Activated T-cell treated with anti-CD3 and anti-CD28 coated beads, Interleukin-2, amount 50 U/mL, for 4 hours (primary cell): ENCODE data around the gene DNM3. TPM values are rescaled to one million over a fixed set of nuclear protein-coding genes. Genes with fewer than 3 reads are reported as not detected.
"Not testable (repeated sequence)": the region's sequence is repeated elsewhere in the genome, so short reads cannot be mapped to it uniquely, and the experiment has no call there.

Source experiments
- ATAC-seq, 2 donors: fragments of 200-7000 bp; cut with Tn5 transposase; one replicate each; pipeline ENCODE4 v1.10.0; 2021
- DNase-seq: peaks from one replicate; pipeline ENCODE4 v3.0.0-alpha.2; 2020
- H3K27me3 Mint-ChIP-seq: one replicate; pipeline ENCODE4 v1.8.0; 2021; ENCODE audit warnings: low read depth, mixed read lengths
- H3K36me3 Mint-ChIP-seq: one replicate; pipeline ENCODE4 v1.8.0; 2022; ENCODE audit warnings: mixed read lengths; ENCODE audit not compliant: insufficient read depth
- H3K4me1 Mint-ChIP-seq: one replicate; pipeline ENCODE4 v1.8.0; 2021; ENCODE audit warnings: low read depth, mixed read lengths
- H3K4me3 Mint-ChIP-seq: one replicate; pipeline ENCODE4 v1.8.0; 2021; ENCODE audit warnings: mild to moderate bottlenecking, moderate library complexity, mixed read lengths
- H3K9me3 Mint-ChIP-seq: one replicate; pipeline ENCODE4 v1.8.0; 2021; ENCODE audit warnings: mixed read lengths
- total RNA-seq, 3 donors: library from RNA; stranded (reverse); gene quantifications; one replicate each; pipeline ENCODE4 v1.2.1, GENCODE V29; 2021

DNM3 gene
- total RNA-seq: under 1 TPM; 0.35 to 0.58 (median 0.38) TPM

GRCh38 chr1:171841050-171841910 lies at the start of gene DNM3:
DNM3 (plus strand) TSS chr1:171841498; CDS start chr1:171841657, 159 bp downstream.
- Mint-ChIP-seq H3K4me3 (peak within 1 kb of the TSS; percentile 78), H3K9me3 (no peaks in the 10 kb centered on the region), H3K36me3 (no peaks in the 10 kb centered on the region), H3K4me1 (peaks cover 14% of the 10 kb centered on the region), H3K27me3 (peaks cover 19% of the 10 kb centered on the region)
- ATAC-seq (peak; percentile 96 to 97), DNase-seq (peak; percentile 70)

- ATAC-seq (no peak), DNase-seq (no peak)
- Mint-ChIP-seq H3K27me3 (no peaks in the 10 kb centered on the region), H3K4me1 (peaks cover 33% of the 10 kb centered on the region), H3K9me3 (no peaks in the 10 kb centered on the region), H3K36me3 (peaks cover 73% of the 10 kb centered on the region), H3K4me3 (no peak overlapping the region)
Measured at GRCh38 chr1:171792656-171793369, 48.5 kb upstream of the DNM3 start.

- Mint-ChIP-seq H3K4me3 (peak overlapping the region; percentile 54), H3K9me3 (no peaks in the 10 kb centered on the region), H3K36me3 (peaks cover 73% of the 10 kb centered on the region), H3K27me3 (no peaks in the 10 kb centered on the region), H3K4me1 (peaks cover 30% of the 10 kb centered on the region)
- ATAC-seq: peak in 1 of 2 donors; percentile 11
- DNase-seq: no peak
Measured at GRCh38 chr1:171793636-171794035, 47.7 kb upstream of the DNM3 start.

- Mint-ChIP-seq H3K27me3 (no peaks in the 10 kb centered on the region), H3K4me3 (peak overlapping the region; percentile 54), H3K36me3 (peaks cover 69% of the 10 kb centered on the region), H3K9me3 (no peaks in the 10 kb centered on the region), H3K4me1 (peaks cover 30% of the 10 kb centered on the region)
- DNase-seq (peak; percentile 36), ATAC-seq (peak; percentile 100)
Measured at GRCh38 chr1:171794085-171794484, 47.2 kb upstream of the DNM3 start.

- no peaks in the 10 kb centered on the region for H3K27me3 Mint-ChIP-seq
- ATAC-seq (no peak), DNase-seq (no peak)
- H3K9me3 Mint-ChIP-seq: no peaks in the 10 kb centered on the region
- no peak overlapping the region for H3K4me3 Mint-ChIP-seq
- H3K36me3 Mint-ChIP-seq: peaks cover 53% of the 10 kb centered on the region
- peaks cover 22% of the 10 kb centered on the region for H3K4me1 Mint-ChIP-seq
Measured at GRCh38 chr1:171796592-171796991, 44.7 kb upstream of the DNM3 start.

GRCh38 chr1:171798311-171798710 lies 43.0 kb upstream of the DNM3 start:
- no peak overlapping the region for H3K4me3 Mint-ChIP-seq
- ATAC-seq (no peak), DNase-seq (no peak)
- H3K4me1 Mint-ChIP-seq: peaks cover 16% of the 10 kb centered on the region
- H3K9me3 Mint-ChIP-seq: no peaks in the 10 kb centered on the region
- H3K27me3 Mint-ChIP-seq: no peaks in the 10 kb centered on the region
- peaks cover 43% of the 10 kb centered on the region for H3K36me3 Mint-ChIP-seq

- DNase-seq (no peak), ATAC-seq (no peak)
- Mint-ChIP-seq H3K4me1 (peaks cover 13% of the 10 kb centered on the region), H3K9me3 (no peaks in the 10 kb centered on the region), H3K36me3 (peaks cover 40% of the 10 kb centered on the region), H3K4me3 (no peak overlapping the region), H3K27me3 (no peaks in the 10 kb centered on the region)
Measured at GRCh38 chr1:171798765-171799164, 42.5 kb upstream of the DNM3 start.

- DNase-seq: no peak
- ATAC-seq: no peak
- Mint-ChIP-seq H3K9me3 (no peaks in the 10 kb centered on the region), H3K36me3 (peaks cover 36% of the 10 kb centered on the region), H3K27me3 (no peaks in the 10 kb centered on the region), H3K4me3 (no peak overlapping the region), H3K4me1 (peaks cover 9% of the 10 kb centered on the region)
Measured at GRCh38 chr1:171799166-171799565, 42.1 kb upstream of the DNM3 start.

GRCh38 chr1:171799698-171800097 lies 41.6 kb upstream of the DNM3 start:
- H3K36me3 Mint-ChIP-seq: peaks cover 31% of the 10 kb centered on the region
- H3K9me3 Mint-ChIP-seq, H3K4me1 Mint-ChIP-seq, ATAC-seq, H3K4me3 Mint-ChIP-seq, H3K27me3 Mint-ChIP-seq, DNase-seq: not testable (repeated sequence)

GRCh38 chr1:171800342-171800741 lies 41.0 kb upstream of the DNM3 start:
- no peaks in the 10 kb centered on the region for H3K27me3 Mint-ChIP-seq
- no peaks in the 10 kb centered on the region for H3K9me3 Mint-ChIP-seq
- no peak for DNase-seq
- ATAC-seq: no peak
- peaks cover under 1% of the 10 kb centered on the region for H3K4me1 Mint-ChIP-seq
- peaks cover 27% of the 10 kb centered on the region for H3K36me3 Mint-ChIP-seq
- no peak overlapping the region for H3K4me3 Mint-ChIP-seq

- Mint-ChIP-seq H3K9me3 (no peaks in the 10 kb centered on the region), H3K4me1 (peaks cover 5% of the 10 kb centered on the region), H3K36me3 (peaks cover 23% of the 10 kb centered on the region), H3K27me3 (no peaks in the 10 kb centered on the region), H3K4me3 (no peak overlapping the region)
- DNase-seq: no peak
- no peak for ATAC-seq
Measured at GRCh38 chr1:171800851-171801250, 40.4 kb upstream of the DNM3 start.

- Mint-ChIP-seq H3K4me3 (no peak overlapping the region), H3K27me3 (no peaks in the 10 kb centered on the region), H3K9me3 (no peaks in the 10 kb centered on the region), H3K36me3 (peaks cover 17% of the 10 kb centered on the region), H3K4me1 (peaks cover 5% of the 10 kb centered on the region)
- DNase-seq (no peak), ATAC-seq (peak in 1 of 2 donors; percentile 48)
Measured at GRCh38 chr1:171801487-171801891, 39.8 kb upstream of the DNM3 start.

GRCh38 chr1:171802207-171802606 lies 39.1 kb upstream of the DNM3 start:
- Mint-ChIP-seq H3K36me3 (peaks cover 9% of the 10 kb centered on the region), H3K4me1 (peaks cover 7% of the 10 kb centered on the region), H3K27me3 (no peaks in the 10 kb centered on the region), H3K4me3 (no peak overlapping the region), H3K9me3 (no peaks in the 10 kb centered on the region)
- ATAC-seq (no peak), DNase-seq (no peak)

GRCh38 chr1:171803045-171803444 lies 38.3 kb upstream of the DNM3 start:
- H3K36me3 Mint-ChIP-seq: peaks cover 6% of the 10 kb centered on the region
- ATAC-seq (no peak), DNase-seq (no peak)
- H3K4me3 Mint-ChIP-seq: no peak overlapping the region
- no peaks in the 10 kb centered on the region for H3K9me3 Mint-ChIP-seq
- H3K4me1 Mint-ChIP-seq: peaks cover 7% of the 10 kb centered on the region
- no peaks in the 10 kb centered on the region for H3K27me3 Mint-ChIP-seq
